Raji (cell line): ENCODE measurements around the gene PPP6R1.

ENCODE experiments used
- POLR2A ChIP-seq: IDR thresholded peaks from 2 replicates; pipeline ENCODE4 v1.6.1; 2011; ENCODE audit warnings: low read depth, low read length, control low read depth; ENCODE audit not compliant: insufficient read depth

The PPP6R1 gene

DNA sequence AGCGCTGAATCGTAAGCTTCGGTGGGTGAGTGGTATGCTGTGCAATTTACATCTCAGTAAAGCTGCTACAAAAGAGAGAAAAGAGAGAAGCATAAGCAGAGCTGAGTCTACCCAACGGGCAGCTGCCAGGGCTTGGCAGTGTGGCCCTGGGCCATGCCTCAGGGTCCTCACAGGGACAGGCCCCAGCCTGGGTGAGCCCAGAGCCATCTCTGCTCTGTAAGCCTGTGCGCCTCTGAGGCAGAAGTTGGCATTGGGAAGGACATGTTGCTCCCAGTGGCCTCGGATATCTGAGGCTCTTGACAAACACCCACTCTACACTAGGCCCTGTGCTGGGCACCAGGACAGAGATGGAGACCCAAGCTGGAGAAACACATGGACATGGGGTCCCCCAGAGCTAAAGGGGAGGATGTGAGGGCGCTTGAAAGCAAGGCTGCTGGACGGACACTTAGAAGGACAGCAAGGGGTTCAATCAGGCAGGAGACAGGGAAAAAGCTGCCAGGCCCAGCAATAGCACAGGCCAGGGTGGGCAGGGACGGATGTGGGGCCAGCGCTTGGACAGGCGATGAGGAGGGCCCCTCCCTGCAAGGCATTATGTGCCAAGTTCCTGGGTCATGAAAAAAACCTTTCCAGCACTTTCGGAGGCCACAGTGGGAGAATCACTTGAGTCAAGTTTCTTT lies 14.7 kb downstream of the PPP6R1 start:
- no peak for TF ChIP-seq POLR2A

DNA sequence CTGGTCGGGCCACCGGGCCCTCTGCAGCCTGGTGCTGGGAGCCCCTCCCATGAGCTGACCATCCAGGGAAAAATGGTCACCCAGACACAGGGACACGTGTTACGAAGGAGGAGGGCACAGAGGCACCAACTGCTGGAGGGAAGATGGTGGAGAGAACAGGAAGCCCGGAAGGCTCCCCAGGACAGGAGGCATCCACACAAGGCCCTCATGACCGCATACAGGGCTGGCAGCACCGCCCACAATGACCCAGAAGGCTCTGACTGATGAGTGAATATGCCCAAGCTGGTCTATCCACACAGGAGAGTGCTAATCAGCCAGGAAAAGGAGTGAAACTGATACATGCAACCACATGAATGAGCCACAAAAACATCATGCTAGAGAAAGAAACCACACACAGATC lies 16.3 kb downstream of the PPP6R1 start:
- no peak for TF ChIP-seq POLR2A

DNA sequence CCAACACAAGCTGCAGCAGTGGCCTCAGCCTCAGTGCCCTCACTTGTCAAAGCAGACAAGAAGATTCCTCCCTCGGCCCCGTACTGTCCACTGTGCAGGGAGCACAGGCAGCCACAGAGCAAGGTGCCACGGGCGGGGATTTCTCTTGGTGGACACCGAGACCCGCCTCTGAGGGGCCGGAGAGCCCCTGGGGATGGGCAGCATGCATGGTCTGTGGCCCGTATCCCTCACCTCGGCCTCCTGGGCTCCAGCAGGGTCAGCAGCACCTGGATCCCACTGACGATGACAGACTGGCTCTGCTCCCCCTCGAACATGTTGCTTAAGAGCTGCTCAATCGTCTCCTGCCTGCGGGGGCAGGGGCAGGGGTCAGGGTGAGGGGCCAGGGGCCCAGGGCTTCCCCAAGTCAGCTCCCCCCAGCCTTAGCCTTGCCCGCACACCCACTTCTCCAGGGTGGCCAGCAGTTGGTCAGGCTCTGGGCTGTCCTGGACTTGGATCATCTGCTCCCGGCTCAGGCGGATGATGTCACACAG lies 16.8 kb downstream of the PPP6R1 start:
- no peak for TF ChIP-seq POLR2A

DNA sequence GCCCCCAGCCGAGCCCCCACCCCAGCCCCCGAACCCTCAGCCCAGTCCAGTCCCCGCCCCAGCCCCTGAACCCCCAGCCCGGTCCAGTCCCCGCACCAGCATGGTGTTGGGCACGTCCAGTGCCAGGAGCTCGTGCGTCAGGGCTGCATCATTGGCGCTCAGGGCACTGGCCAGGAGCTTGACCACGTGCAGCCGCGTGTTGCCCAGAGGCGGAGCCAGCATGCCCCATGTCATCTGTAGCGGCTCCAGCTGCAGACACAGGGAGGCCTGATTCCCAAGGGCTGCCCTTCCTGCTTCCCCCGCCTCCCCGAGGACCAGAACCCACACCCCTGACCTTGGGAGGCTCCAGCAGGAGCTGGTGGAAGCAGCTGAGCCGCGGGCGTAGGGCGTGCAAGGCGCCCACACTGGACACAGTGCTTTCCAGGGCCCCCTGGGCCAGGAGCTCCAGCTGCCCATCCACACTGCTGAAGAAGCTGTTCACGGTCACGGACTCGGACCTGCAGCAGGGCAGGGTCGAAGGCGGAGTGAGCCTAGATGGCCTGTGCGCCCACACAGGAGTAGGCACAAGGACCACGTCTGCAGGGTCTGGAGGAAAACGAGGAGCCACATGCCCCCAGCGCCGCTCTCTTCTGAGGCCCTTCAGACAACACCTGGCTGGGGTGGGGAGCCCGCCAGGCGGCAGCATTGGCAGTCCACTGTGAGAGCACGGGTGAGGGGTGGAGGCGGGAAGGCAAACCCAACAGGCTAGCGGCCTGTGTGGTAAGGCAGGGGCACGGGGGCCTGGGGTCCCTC lies 17.5 kb downstream of the PPP6R1 start:
- no peak for TF ChIP-seq POLR2A

DNA sequence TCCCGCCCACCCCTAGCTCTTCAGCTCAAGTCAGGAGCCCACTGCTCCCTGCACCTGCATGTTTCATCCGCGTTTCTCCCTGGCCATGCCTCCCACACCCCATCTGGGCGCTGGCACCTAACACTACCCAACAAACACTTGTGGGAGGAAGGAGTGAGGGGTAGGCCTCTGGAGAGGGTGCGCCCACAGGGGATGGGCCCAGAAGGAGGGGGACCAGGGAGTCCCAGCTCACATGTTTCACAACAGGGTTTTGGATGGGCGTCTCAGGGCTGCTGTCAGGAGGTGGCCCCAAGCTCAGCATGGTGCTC lies 18.1 kb downstream of the PPP6R1 start:
- no peak for TF ChIP-seq POLR2A

DNA sequence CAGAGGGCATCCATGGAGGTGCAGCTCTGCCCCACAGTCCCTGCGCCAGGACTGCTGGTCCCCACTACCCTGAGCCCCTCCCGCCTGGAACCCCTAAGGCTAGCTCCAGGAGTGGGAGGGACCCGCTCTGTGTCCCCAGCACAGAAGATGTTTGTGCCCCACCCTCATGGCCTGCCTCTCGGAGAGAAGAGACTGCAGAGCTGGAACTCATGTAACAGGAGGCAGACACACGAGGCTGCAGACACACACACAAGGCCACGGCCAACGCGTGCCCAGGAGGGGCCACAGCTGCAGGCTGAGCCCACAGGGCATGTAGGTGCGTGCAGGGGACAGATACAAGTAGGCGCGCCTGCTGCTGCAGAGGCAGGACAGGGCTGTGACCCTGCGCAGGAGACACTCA lies 19.8 kb downstream of the PPP6R1 start:
- TF ChIP-seq POLR2A, result no peak

DNA sequence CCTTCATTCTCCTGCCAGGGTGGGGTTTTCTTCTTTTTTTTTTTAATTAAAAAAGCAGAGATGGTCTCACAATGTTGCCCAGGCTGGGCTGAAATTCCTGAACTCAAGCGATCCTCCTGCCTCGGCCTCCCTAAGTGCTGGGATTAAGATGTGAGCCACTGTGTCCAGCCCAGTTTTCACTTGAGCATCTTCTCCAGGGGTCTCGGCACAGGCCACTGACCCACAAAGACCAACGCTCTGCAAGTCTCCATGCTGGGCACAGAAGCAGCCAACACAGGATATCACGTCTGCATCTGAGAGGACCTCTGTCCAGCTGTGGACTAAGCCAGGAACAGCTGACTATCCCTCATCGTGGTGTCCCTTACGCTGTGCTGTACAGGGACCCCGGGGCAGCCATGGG lies 20.8 kb downstream of the PPP6R1 start:
- no peak for TF ChIP-seq POLR2A

DNA sequence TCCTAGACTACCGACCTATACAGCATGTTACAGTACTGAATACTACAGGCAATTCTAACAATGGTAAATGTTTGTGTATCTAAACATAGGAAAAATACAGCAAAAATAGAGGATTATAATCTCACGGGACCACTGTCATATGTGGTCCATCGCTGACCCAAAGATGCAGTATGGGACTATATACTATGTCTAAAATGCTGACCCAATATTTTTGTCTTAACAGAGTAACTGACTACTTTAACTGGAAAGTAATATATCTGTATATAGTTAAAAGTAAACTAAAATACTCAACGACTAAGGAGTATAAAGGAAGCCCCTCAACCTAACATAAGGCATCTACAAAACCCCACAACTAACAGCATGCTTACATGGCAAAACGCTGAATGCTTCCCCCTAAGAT lies 25.8 kb downstream of the PPP6R1 start:
- no peak for TF ChIP-seq POLR2A

DNA sequence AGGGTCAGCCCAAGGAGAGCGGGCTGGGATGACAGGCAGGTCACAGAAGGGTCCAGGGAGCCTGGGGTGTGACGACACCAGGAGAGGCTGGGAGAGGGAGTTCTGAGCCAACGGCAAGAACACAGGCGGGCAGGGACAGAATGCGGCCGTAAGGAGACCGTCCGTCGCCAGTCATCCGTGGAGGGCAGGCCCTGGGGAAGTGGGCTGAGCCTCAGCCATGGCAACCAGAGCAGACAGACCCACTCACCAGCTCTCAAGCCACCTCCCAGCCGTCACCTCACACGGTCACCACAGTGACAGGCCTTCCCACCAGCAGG lies 26.6 kb downstream of the PPP6R1 start:
- no peak for TF ChIP-seq POLR2A

DNA sequence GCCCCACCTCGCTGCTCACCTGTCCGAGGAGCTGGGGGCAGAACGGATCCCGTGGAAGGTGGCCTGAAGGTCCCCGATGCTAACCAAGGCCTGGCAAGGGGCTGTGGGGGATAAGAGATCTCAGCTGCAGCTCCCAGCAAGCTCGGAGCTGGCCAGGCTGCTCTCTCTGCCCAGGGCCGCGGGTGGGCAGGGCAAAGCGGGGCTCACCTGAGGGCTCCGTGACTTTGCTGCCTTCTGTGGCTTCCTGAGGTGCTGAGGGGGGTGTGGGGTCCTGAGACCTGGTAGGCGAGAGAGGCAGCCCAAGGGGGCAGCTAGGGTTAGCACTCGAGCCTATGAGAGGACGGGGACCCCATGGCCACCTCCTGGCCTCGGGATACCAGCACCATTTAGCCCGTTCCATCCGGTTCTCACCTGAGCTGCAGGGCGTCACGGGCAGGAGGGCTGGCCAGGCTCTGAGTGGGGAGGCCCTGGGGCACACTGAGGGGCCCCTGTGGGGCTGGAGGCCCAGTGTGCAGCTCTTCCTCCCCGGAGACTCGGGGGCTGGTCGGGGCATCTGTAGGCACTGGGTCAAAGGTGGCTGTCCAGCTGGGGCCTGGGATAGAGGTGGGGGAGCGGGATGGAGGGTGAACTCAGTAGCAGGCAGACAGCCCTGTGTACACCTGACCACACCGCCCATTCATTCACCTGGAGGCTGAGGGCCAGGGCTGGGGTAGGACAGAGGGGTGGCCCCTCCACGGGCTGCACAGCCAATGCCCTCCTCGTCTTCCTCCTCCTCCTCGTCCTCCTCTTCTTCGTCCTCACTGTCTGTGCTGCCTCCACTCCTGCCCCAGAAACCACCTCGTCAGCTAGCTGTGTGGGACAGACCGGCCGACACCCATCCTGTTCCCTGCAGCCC lies 27.2 kb downstream of the PPP6R1 start:
- TF ChIP-seq POLR2A, result no peak

DNA sequence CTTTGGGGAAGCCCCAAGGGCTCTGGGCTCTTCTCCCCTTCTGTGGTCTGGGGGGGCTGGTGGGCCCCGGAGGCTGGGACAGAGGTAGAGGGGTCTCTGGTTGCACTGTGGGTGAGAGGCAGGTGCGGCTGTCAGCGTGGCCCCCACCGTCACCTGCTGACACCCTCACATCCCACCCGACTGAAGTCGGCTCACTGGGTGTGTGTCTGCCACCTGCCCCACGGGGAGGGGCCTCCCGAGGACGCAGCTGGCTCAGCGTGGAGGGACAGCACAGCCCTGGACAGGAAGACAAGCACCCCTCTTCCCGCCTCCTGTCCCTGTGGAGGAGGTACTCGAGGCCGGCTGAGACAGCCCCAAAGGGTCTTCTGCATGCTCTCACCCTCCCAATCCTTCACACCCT lies 28.0 kb downstream of the PPP6R1 start:
- TF ChIP-seq POLR2A, result no peak

DNA sequence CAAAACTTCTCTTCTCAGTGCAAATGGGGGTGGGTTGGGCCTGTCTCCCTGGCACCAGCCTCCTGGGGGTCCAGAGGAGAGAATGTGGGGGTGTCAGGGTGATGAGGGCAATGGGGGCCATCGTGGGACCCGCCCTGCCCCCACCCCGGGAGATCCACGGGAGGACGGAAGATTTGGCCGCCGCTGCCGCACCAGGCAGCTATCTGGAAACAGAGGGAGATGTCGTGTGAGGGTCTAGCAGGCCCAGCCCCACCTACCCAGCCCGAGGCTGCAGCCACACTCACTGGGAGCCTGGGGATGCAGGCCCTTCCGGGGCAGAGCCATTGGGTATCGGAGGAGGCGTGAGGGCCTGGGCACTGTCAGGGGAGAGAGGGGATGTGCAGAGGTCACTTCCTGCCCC lies 28.5 kb downstream of the PPP6R1 start:
- no peak for TF ChIP-seq POLR2A

DNA sequence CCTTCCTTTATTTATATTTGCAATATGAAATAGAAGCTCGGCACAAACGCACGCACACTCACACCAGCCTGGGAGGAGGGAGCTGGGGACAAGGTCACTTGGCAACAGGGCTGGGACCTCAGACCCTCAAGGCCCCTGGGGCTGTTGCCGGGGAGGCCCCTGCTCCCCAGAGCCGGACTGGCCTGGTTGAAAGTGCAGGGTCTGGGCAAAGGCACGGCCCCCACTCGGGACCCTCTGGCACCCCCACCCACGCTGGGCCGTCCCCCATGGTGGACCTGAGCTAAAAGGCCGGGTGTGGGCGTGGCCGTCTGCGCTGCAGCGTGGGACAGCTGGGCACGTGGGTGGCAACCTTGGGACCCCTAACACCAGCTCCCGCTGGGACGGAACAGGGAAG lies 29.0 kb downstream of the PPP6R1 start:
- TF ChIP-seq POLR2A, result no peak

DNA sequence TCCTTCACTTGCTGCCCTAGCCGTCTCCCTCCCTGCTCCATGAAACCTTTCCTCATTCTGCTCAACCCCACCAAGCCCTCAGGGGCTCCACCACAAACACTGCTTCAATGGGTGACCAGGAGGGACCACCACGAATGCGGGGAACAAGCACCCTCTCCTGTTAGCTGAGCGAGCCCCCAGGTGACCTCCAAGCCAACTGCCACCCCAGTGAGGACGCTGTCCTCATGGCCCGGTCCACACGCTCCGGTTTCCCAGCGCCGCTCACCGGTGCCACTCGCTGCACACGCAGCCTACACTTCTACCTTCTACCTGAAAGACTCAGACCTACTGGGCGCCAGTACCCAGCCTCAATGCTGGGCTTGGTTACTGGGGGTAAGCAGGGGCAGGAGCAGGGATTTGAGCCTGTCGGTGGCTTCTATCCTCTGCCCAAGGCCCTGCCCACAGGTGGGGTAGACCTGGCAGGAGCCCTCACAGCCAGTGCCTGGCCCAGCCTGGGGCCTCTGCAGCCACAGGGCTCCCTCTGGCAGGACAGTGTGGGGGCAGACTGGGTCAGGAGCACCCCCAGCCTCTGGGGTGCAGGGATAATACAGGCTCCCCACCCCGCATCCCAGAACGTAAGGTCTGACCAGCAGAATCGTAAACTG lies 29.6 kb downstream of the PPP6R1 start:
- no peak for TF ChIP-seq POLR2A

DNA sequence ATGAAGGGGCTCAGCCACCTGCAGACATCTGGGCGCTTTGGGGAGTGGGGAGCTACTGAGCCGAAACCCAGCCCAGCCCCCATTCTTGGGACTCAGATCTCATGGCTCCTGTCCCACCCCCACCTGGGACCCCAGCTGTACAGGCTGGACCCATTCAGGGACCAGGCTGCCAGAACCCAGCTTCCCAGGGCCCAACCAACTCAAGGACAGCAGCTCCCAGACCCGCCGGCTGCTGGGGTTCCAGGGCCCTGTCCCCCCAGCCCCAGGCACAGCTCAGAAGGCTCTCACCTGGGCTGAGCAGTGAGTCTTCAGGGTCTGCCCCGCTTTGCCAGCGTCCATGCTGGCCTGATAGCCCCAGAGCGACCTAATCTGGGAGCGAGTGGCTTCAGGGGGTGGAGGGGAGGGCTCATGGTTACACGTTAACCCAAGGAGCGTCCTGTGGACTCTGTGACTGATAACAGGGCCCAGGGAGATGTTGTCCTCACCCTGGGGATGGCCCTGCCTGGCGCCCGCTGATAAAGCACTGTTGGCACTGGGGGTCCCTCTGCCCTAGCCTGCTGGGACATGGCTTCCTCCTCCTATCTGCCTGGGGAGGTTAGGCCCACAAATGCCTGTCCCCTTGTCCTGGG lies 30.3 kb downstream of the PPP6R1 start, which contains the start of gene TMEM86B:
TSS of gene TMEM86B (minus strand) at position 361 of the 629 bp plus-strand sequence. CDS start at position 339, 22 bp downstream.
- no peak for TF ChIP-seq POLR2A
